Measurements from ENCODE around the gene KRTAP5-8.

GRCh38 chr11:71548716-71549151, 10.9 kb downstream of the KRTAP5-8 start:
- TF ChIP-seq GATA3 (IDR thresholded peaks at IDR 0.05; ENCODE audit: low read depth, low read length) (no peak), GATA2 (IDR thresholded peaks at IDR 0.05; ENCODE audit: low read depth, low read length) (no peak)

All from SH-SY5Y (cell line).